ENCODE measurements around the gene POLR3F.
"Not testable (repeated sequence)": the region's sequence is repeated elsewhere in the genome, so short reads cannot be mapped to it uniquely, and the experiment has no call there.

Gene POLR3F, protein sequence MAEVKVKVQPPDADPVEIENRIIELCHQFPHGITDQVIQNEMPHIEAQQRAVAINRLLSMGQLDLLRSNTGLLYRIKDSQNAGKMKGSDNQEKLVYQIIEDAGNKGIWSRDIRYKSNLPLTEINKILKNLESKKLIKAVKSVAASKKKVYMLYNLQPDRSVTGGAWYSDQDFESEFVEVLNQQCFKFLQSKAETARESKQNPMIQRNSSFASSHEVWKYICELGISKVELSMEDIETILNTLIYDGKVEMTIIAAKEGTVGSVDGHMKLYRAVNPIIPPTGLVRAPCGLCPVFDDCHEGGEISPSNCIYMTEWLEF

DNA sequence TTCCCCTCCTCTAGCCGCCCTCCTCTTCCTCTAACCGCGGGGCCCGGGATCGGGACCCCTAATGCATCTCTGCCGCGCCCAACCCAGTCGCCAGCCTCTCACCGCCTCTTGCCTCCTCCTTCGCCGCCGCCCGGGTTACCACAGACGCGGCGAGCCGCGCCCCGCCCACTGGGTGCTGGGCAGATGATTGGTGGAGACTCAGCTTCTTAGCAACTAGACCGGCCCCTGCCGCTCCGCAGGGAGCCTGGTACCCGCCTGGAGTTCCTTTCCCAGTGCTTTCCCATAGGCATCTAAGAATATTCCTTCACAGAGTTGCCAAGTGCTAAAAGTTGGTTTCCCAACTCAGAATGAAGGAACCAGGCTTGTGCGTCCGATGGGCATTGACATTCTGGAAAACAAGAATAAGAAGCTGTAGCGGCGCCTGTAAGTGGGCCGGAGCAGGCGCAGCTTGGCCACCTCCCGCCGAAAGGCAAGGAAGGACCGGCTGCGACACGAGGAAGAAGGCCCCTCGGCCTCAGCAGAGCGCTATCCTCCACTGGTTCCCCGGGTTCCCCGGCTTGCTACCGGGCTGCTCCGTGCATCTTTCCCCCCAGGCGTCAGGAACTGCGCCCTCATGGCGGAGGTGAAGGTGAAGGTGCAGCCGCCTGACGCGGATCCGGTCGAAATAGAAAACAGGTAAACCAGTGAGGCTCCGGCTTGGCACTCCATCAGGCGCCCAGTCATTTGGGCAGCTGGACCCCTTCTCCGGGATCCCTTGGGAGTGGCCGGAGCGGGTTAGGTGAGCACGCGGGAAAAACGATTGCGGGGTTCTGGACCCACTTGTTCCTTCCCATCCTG is at the start of gene POLR3F, which contains the start of gene DZANK1:
Gene POLR3F, plus strand, starts transcription at position 497 of the 837 bp plus-strand sequence. Its CDS starts 117 bp downstream, at position 614.
Gene DZANK1, minus strand, starts transcription at position 137 of the 837 bp plus-strand sequence. CDS start 1,672 bp downstream, outside the sequence.
- peak; percentile 82 for DNase-seq (ENCODE audit: low read depth)

DNA sequence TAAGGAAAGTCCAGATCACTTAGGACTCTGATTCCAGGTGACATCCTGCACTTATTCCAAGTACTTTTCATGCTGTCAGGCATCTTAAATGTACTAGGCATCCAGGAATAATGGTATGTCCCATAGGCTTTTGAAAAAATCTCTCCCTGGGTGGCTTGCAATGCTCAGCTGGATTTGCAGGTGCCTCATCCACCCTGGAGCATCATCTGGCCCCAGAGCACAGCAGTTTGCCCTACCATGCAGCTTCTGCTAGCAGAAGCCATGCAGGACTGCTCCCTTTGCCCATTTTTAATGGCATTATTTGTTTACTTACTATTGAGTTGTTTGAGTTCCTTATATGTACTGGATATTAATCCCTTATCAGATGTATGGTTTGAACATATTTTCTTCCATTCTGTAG is 45.6 kb upstream of the POLR3F start:
- no peak for DNase-seq (ENCODE audit: low read depth)

- no peak for DNase-seq (ENCODE audit: low read depth)
These were observed 40.0 kb upstream of the POLR3F start for GRCh38 chr20:18427214-18427613.

GRCh38 chr20:18428490-18429173 is 38.6 kb upstream of the POLR3F start:
- DNase-seq (ENCODE audit: low read depth) = no peak

- no peak for DNase-seq (ENCODE audit: low read depth)
These were observed 36.9 kb upstream of the POLR3F start for GRCh38 chr20:18430172-18430826.

DNA sequence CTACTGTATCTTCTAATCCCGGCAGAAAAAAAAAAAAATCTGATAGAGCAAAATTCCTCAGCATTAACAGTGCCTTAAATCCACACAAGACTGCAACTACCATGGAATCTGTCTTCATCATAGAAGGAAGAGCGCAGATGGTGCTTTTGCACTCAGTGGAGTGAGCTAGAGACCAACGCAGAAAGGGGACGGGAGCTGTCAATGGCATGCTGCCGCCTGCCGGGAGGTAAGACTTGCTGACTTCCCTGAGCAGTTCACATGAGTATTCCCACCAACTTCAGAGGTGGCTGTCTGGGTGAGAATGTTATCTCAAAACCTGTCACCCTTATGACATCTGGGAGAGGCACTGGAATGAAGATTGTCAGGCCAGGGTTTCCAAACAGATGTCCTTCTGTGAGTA is 36.0 kb upstream of the POLR3F start:
- no peak for DNase-seq (ENCODE audit: low read depth)

DNA sequence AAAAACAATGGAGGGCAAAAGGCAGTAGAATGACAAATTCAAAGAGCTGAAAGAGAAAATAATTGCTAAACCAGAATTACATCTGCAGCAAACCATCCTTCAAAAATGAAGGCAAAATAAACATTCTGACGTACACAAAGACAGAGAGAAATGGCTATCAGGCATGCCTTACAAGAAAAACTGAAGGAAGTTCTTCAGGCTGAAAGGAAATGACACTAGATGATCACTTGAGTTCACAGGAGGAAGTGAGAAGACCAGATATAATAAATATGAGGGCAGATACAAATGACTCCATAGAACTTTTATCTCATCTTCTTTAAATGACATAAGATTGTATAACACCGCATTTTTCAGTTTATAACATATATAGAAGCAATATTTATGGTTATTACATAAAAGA is 30.3 kb upstream of the POLR3F start:
- no peak for DNase-seq (ENCODE audit: low read depth)

GRCh38 chr20:18440403-18440802 is 26.8 kb upstream of the POLR3F start:
- no peak for DNase-seq (ENCODE audit: low read depth)

DNA sequence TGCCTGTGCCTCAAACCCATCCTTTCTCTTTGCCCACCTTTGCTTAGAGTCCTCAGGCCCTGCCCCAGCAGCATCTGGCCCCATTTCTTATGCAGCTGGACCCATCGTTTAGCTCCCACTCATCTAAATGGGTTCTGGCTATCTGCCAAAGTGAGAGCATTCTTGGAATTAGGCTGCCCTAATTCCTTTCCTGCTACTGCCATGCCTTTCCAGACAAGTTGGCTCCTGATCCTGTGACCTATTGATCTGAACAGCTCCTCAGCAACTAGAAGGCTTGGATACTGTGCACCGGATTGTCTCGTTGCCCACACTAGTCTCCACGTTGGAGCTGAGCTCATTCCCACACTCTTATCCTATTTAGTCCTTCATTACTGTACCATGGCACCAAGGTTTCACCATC is 23.3 kb upstream of the POLR3F start:
- no peak for DNase-seq (ENCODE audit: low read depth)

DNA sequence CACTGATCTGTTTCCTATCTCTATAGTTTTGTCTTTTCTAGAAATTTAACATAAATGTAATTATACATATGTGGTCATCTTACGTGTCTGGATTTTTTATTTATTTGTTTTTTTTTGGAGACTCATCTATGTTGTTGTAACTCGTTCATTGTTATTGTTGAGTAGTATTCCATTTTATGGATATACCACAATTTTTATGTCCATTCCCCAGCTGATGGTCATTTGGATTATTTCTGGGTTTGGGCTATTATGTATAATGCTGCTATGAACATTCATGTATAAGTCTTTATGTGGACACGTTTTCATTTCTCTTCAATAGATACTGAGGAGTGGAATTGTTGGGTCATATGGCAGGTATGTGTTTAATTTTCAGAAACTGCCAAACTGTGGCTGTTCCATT is 10.6 kb upstream of the POLR3F start:
- no peak for DNase-seq (ENCODE audit: low read depth)

DNA sequence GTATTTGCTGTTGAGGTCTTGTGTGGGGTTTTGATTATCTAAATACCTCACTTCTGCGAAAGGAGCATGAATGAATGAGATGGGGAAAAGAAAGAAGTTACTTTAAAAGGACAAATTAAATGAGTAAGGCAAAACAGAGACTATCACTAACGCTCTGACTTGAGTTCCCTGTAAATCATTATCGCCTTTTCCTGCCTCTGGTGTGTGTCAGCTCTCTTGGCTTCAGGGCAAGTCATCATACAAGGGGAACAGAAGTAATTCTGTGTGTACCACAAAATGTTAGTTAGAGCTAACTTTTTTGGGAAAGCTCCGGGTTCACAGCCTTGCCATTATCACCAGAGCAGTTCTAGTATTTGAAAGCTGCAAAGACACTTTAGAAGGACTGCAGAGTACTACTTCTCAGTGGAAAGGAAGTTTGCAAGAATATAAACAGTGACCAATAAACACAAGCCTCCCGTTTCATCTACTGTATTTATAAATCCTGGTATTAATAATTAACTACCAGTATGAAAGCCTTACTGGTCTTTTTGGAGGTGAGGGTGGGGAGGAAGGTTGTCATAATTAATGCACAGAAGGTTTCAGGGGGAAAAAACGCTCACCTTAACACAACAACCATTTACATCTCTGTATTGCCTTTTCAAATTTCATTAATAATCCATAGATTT is 1.5 kb upstream of the POLR3F start:
- DNase-seq (ENCODE audit: low read depth) = no peak

DNA sequence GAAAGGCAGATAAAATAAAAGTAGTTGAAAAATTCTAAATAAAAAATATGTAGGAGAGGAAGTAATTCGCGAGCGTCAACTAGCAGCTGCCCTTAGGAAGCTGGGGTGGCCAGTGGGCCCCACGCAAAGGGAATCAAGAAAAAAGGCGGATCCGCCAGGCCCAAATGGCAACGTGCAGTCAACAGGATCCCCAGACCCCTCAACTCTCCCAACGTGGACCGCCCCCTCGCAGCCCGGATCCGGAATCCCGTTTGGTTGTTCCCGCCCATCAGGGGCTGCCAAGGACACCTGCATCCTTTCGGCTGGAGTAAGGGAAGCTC is 656 bp upstream of the POLR3F start:
- DNase-seq (ENCODE audit: low read depth) = no peak

- no peak for DNase-seq (ENCODE audit: low read depth)
These were observed 10.0 kb downstream of the POLR3F start for GRCh38 chr20:18477218-18477617.

DNA sequence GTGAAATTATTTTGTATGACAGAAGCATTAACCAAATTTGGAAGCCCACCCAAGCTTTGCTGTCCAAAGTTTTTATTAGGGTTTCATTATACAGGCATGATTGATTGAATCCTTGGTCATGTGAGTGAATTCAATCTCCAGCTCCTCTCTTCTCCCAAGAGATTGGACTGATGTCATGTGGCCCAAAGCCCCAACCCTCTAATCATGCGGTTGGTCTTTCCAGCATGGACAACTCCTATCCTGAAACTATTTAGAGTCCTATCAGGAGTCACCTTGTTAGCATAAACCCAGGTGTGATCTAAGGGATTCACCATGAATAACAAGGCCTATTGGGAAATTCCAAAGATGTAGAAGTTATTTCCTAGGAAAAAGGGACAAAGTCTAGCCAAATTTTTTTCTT is 10.6 kb downstream of the POLR3F start:
- no peak for DNase-seq (ENCODE audit: low read depth)

GRCh38 chr20:18481596-18481995 is 14.4 kb downstream of the POLR3F start:
- no peak for DNase-seq (ENCODE audit: low read depth)

DNA sequence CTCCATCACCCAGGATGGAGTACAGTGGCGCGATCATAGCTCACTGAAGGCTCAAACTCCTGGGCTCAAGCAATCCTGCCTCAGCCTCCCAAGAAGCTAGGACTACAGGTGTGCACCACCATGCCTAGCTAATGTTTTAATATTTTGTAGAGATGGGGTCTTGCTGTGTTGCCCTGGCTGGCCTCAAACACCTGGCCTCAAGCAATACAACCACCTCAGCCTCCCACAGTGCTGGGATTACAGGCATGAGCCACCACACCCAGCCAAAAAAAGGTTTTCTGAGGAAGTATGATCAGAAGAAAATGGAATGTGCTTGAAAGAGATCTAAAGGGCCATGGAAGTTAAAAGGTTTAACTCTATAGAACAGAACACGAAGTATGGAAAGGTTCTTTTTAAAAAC is 21.1 kb downstream of the POLR3F start:
- DNase-seq (ENCODE audit: low read depth) = no peak

DNA sequence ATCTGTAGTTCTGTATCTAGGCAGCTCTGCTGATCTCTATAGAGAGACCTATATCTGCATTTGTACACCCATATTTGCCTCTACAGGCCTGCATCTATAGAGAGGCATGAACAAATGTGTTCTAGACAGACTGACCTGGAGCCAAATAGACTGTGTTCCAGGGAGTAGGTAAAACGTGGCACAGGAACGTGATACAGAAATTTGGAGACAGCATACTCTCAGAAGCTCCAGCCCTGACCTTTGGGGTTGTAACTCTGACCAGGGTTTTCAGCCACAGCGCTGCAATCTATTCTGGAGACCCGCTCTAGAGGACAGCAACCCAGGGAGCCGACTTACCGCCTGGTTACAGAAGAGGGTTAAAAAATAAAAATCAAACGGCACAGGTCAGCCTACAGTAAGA is 28.9 kb downstream of the POLR3F start:
- no peak for DNase-seq (ENCODE audit: low read depth)

GRCh38 chr20:18496740-18497592 is 29.8 kb downstream of the POLR3F start, which contains the start of gene RBBP9:
Gene RBBP9 (minus strand): TSS chr20:18497225. CDS start chr20:18497167, 58 bp downstream.
- DNase-seq (ENCODE audit: low read depth) = peak; percentile 54

DNA sequence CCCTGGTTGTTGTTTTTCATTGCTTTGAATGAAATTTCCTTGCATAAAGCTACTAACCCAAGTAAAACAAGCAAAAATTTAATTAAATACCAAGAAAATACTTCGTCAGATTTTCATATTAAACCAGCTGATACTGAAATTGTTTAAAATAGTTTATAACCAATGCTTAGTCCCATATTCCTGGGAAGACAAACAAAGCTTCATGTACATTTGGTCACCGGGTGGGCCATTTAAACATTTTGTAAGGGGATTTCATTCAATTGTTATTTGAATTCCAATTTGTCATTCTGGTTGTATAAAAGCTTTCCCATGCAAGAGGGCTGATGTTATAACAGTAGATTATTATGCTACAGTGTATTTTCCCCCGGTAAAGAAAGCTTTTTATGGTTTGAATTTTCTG is 30.4 kb downstream of the POLR3F start:
- no peak for DNase-seq (ENCODE audit: low read depth)

DNA sequence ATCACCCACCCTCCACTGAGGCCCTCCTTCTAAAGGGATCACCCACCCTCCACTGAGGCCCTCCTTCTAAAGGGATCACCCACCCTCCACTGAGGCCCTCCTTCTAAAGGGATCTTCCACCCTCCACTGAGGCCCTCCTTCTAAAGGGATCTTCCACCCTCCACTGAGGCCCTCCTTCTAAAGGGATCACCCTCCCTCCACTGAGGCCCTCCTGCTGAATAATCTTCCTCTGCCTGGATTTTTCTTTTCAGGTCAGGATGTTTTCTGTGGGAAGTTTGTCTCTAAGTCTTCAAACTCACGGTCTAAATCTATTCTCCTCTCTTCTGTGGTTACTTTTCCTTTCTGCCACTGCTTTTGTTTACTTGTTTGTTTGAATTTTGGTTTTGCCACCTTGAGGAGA is 34.5 kb downstream of the POLR3F start:
- not testable (repeated sequence) for DNase-seq (ENCODE audit: low read depth)
